ENCODE data around the gene SORCS2.

Gene SORCS2

GRCh38 chr4:7256984-7257810 lies 64.9 kb downstream of the SORCS2 start:
- Histone ChIP-seq H3K27me3 (ENCODE audit: control insufficient read depth, insufficient read depth, low read length) (no peaks in the 10 kb centered on the region), H3K36me3 (ENCODE audit: control insufficient read depth, insufficient read depth, low read length) (no peaks in the 10 kb centered on the region), H3K9ac (ENCODE audit: low read depth, low read length) (no peak overlapping the region), H3K9me3 (ENCODE audit: control insufficient read depth, insufficient read depth, low read length) (no peaks in the 10 kb centered on the region), H3K4me3 (ENCODE audit: low read depth, low read length) (no peak overlapping the region), H3K4me1 (ENCODE audit: control insufficient read depth, insufficient read depth, low read length) (no peaks in the 10 kb centered on the region)

- Histone ChIP-seq H3K36me3 (ENCODE audit: control insufficient read depth, insufficient read depth, low read length) (no peaks in the 10 kb centered on the region), H3K9ac (ENCODE audit: low read depth, low read length) (no peak overlapping the region), H3K4me3 (ENCODE audit: low read depth, low read length) (no peak overlapping the region), H3K9me3 (ENCODE audit: control insufficient read depth, insufficient read depth, low read length) (no peaks in the 10 kb centered on the region), H3K4me1 (ENCODE audit: control insufficient read depth, insufficient read depth, low read length) (no peaks in the 10 kb centered on the region), H3K27me3 (ENCODE audit: control insufficient read depth, insufficient read depth, low read length) (no peaks in the 10 kb centered on the region)
These were observed 66.7 kb downstream of the SORCS2 start for GRCh38 chr4:7259039-7259438.

GRCh38 chr4:7260569-7260968 lies 68.2 kb downstream of the SORCS2 start:
- H3K9ac ChIP-seq (ENCODE audit: low read depth, low read length), result no peak overlapping the region
- no peaks in the 10 kb centered on the region for H3K27me3 ChIP-seq (ENCODE audit: control insufficient read depth, insufficient read depth, low read length)
- no peaks in the 10 kb centered on the region for H3K4me1 ChIP-seq (ENCODE audit: control insufficient read depth, insufficient read depth, low read length)
- H3K36me3 ChIP-seq (ENCODE audit: control insufficient read depth, insufficient read depth, low read length), result no peaks in the 10 kb centered on the region
- no peaks in the 10 kb centered on the region for H3K9me3 ChIP-seq (ENCODE audit: control insufficient read depth, insufficient read depth, low read length)
- H3K4me3 ChIP-seq (ENCODE audit: low read depth, low read length), result no peak overlapping the region

DNA sequence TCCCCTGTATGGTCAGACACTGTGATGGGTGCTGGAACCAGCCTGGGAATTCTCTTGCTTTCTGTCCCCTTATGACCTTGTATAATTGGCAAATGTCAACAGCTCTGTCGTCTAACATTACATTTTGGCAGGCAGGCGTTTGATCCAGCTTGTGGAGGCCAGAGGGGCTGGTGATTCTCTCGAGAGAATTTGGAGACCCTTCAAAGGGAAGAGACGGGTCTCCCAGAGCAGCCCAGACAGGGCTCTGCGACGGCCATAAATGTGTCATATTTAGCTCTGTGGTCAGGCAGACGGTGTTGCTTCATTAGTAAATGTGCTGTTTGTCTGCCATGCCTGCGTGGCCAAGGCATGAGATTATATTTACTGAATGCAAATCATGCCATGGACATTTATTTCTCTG lies 68.7 kb downstream of the SORCS2 start:
- H3K9me3 ChIP-seq (ENCODE audit: control insufficient read depth, insufficient read depth, low read length), result no peaks in the 10 kb centered on the region
- H3K9ac ChIP-seq (ENCODE audit: low read depth, low read length), result no peak overlapping the region
- H3K4me3 ChIP-seq (ENCODE audit: low read depth, low read length), result no peak overlapping the region
- H3K36me3 ChIP-seq (ENCODE audit: control insufficient read depth, insufficient read depth, low read length), result no peaks in the 10 kb centered on the region
- H3K27me3 ChIP-seq (ENCODE audit: control insufficient read depth, insufficient read depth, low read length), result no peaks in the 10 kb centered on the region
- no peaks in the 10 kb centered on the region for H3K4me1 ChIP-seq (ENCODE audit: control insufficient read depth, insufficient read depth, low read length)

DNA sequence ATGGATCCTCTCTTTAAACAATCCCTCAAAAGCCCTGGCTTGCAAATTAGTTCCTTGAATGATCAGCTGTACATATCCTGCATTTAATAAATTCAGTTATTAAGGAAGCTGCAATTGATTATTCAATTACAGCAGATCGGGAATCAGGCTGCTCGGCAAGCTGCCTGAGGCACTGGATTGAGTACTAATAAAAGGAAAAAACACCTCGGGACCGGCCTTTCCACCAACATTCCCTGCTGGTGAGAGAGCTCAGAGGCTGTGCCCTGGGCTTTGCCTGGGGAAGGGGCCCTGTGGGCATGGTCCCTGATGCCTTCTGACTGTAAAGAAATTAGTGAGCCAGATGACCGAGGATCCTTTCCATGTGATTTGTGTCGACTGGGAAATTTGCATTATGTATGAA lies 69.2 kb downstream of the SORCS2 start:
- Histone ChIP-seq H3K4me3 (ENCODE audit: low read depth, low read length) (no peak overlapping the region), H3K4me1 (ENCODE audit: control insufficient read depth, insufficient read depth, low read length) (no peaks in the 10 kb centered on the region), H3K27me3 (ENCODE audit: control insufficient read depth, insufficient read depth, low read length) (no peaks in the 10 kb centered on the region), H3K9ac (ENCODE audit: low read depth, low read length) (no peak overlapping the region), H3K9me3 (ENCODE audit: control insufficient read depth, insufficient read depth, low read length) (no peaks in the 10 kb centered on the region), H3K36me3 (ENCODE audit: control insufficient read depth, insufficient read depth, low read length) (no peaks in the 10 kb centered on the region)

DNA sequence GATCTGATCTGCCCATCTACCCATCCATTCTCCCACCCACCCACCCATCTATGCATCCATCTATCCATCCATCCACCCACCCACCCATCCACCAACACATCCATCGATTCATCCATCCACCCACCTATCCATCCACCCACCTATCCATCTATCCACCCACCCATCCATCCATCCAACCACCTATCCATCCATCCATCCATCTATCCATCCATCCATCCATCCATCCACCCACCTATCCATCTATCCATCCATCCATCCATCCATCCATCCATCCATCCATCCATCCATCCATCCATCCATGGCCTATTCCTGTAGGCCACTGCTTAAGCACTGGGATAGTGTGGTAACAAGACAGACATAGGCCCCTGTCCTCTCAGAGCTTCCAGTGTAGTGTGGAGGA lies 69.8 kb downstream of the SORCS2 start:
- Histone ChIP-seq H3K9me3 (ENCODE audit: control insufficient read depth, insufficient read depth, low read length) (no peaks in the 10 kb centered on the region), H3K4me1 (ENCODE audit: control insufficient read depth, insufficient read depth, low read length) (no peaks in the 10 kb centered on the region), H3K9ac (ENCODE audit: low read depth, low read length) (no peak overlapping the region), H3K36me3 (ENCODE audit: control insufficient read depth, insufficient read depth, low read length) (no peaks in the 10 kb centered on the region), H3K27me3 (ENCODE audit: control insufficient read depth, insufficient read depth, low read length) (no peaks in the 10 kb centered on the region), H3K4me3 (ENCODE audit: low read depth, low read length) (no peak overlapping the region)

DNA sequence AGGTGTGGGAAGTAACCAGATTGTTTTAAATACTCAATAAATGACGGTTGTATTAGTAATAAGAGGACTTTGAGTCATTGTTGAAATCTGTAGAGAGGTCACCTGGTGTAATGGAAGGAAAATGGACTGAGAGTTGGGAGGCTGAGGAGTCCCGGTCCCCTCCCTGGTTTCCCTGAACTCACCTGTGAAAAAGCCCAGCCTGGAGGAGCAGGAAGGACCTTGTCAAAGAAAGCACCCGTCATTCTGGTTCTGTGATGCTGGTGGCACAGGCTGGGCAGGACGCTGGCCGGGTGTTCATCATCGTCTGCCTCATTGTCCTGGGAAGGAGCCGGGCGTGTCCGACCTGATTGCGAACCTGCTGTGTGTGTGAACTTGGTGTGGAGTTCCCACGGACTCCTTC lies 70.8 kb downstream of the SORCS2 start:
- Histone ChIP-seq H3K4me1 (ENCODE audit: control insufficient read depth, insufficient read depth, low read length) (no peaks in the 10 kb centered on the region), H3K27me3 (ENCODE audit: control insufficient read depth, insufficient read depth, low read length) (no peaks in the 10 kb centered on the region), H3K4me3 (ENCODE audit: low read depth, low read length) (no peak overlapping the region), H3K9ac (ENCODE audit: low read depth, low read length) (no peak overlapping the region), H3K36me3 (ENCODE audit: control insufficient read depth, insufficient read depth, low read length) (no peaks in the 10 kb centered on the region), H3K9me3 (ENCODE audit: control insufficient read depth, insufficient read depth, low read length) (no peaks in the 10 kb centered on the region)

GRCh38 chr4:7264694-7265093 lies 72.4 kb downstream of the SORCS2 start:
- Histone ChIP-seq H3K36me3 (ENCODE audit: control insufficient read depth, insufficient read depth, low read length) (no peaks in the 10 kb centered on the region), H3K27me3 (ENCODE audit: control insufficient read depth, insufficient read depth, low read length) (no peaks in the 10 kb centered on the region), H3K4me1 (ENCODE audit: control insufficient read depth, insufficient read depth, low read length) (no peaks in the 10 kb centered on the region), H3K9ac (ENCODE audit: low read depth, low read length) (no peak overlapping the region), H3K9me3 (ENCODE audit: control insufficient read depth, insufficient read depth, low read length) (no peaks in the 10 kb centered on the region), H3K4me3 (ENCODE audit: low read depth, low read length) (no peak overlapping the region)

DNA sequence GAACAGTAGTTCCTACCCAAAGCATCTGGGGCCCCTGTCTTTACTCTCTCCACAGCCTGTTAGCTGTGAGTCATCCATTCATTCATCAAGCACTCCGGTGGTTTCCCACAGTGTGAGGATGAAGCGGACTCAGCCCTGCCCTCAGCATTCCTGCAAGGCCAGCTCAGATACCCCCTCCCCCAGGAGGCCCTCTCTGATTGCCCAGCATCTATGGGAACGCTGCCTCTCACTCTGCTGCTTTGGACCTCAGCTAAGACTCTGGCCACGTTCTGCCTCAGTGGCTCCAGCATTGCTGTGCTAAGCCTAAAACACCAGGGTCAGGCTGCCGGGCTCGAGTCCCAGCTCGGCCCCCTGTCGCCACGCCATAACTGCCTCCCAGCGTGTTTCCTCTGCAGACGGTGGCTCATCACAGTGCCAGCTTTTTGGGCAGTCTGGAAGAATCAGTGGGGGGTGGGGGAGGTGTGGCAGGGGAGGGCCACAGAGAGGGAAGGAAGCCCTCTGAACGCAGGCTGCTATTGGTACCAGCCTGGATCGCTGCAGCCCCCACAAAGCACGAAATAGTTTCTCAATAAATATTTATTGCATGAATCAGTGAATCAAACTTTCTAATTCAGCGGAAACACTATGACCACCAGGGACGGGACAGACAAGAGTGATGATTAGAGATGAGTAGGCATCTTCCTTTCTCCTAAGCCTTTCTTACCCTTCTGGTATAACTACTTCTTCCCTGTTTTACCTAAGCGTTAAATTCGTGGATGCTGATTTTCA lies 74.4 kb downstream of the SORCS2 start:
- Histone ChIP-seq H3K4me1 (ENCODE audit: control insufficient read depth, insufficient read depth, low read length) (no peaks in the 10 kb centered on the region), H3K9me3 (ENCODE audit: control insufficient read depth, insufficient read depth, low read length) (no peaks in the 10 kb centered on the region), H3K9ac (ENCODE audit: low read depth, low read length) (no peak overlapping the region), H3K36me3 (ENCODE audit: control insufficient read depth, insufficient read depth, low read length) (no peaks in the 10 kb centered on the region), H3K4me3 (ENCODE audit: low read depth, low read length) (no peak overlapping the region), H3K27me3 (ENCODE audit: control insufficient read depth, insufficient read depth, low read length) (no peaks in the 10 kb centered on the region)

GRCh38 chr4:7267829-7268228 lies 75.5 kb downstream of the SORCS2 start:
- Histone ChIP-seq H3K9ac (ENCODE audit: low read depth, low read length) (no peak overlapping the region), H3K9me3 (ENCODE audit: control insufficient read depth, insufficient read depth, low read length) (no peaks in the 10 kb centered on the region), H3K36me3 (ENCODE audit: control insufficient read depth, insufficient read depth, low read length) (no peaks in the 10 kb centered on the region), H3K4me1 (ENCODE audit: control insufficient read depth, insufficient read depth, low read length) (no peaks in the 10 kb centered on the region), H3K27me3 (ENCODE audit: control insufficient read depth, insufficient read depth, low read length) (no peaks in the 10 kb centered on the region), H3K4me3 (ENCODE audit: low read depth, low read length) (no peak overlapping the region)

- Histone ChIP-seq H3K4me1 (ENCODE audit: control insufficient read depth, insufficient read depth, low read length) (no peaks in the 10 kb centered on the region), H3K9me3 (ENCODE audit: control insufficient read depth, insufficient read depth, low read length) (no peaks in the 10 kb centered on the region), H3K4me3 (ENCODE audit: low read depth, low read length) (no peak overlapping the region), H3K36me3 (ENCODE audit: control insufficient read depth, insufficient read depth, low read length) (no peaks in the 10 kb centered on the region), H3K9ac (ENCODE audit: low read depth, low read length) (no peak overlapping the region), H3K27me3 (ENCODE audit: control insufficient read depth, insufficient read depth, low read length) (no peaks in the 10 kb centered on the region)
These were observed 76.6 kb downstream of the SORCS2 start for GRCh38 chr4:7268941-7269340.

GRCh38 chr4:7270121-7270520 lies 77.8 kb downstream of the SORCS2 start:
- H3K36me3 ChIP-seq (ENCODE audit: control insufficient read depth, insufficient read depth, low read length), result no peaks in the 10 kb centered on the region
- H3K4me1 ChIP-seq (ENCODE audit: control insufficient read depth, insufficient read depth, low read length), result no peaks in the 10 kb centered on the region
- no peaks in the 10 kb centered on the region for H3K27me3 ChIP-seq (ENCODE audit: control insufficient read depth, insufficient read depth, low read length)

More at GRCh38 chr4:7270121-7270520, 77.8 kb downstream of the SORCS2 start:
- no peak overlapping the region for H3K9ac ChIP-seq (ENCODE audit: low read depth, low read length)
- H3K4me3 ChIP-seq (ENCODE audit: low read depth, low read length), result no peak overlapping the region
- H3K9me3 ChIP-seq (ENCODE audit: control insufficient read depth, insufficient read depth, low read length), result no peaks in the 10 kb centered on the region

All from iPS-15b (cell line).